K562 (cell line): ENCODE data around the gene PTPRT.

Experiments
- CTCF ChIP-seq, 3 experiments: IDR thresholded peaks in 2 of 3; conservative IDR thresholded peaks in 1 of 3; 2 replicates each; pipeline ENCODE4 v1.5.1; 2011 to 2012; ENCODE audit warnings: low read length in 3 of 3, mild to moderate bottlenecking in 3 of 3, control low read depth in 2 of 3, improper control_type of control experiment in 1 of 3, inconsistent platforms in 1 of 3, low read depth in 1 of 3, mixed read lengths in 1 of 3, moderate library complexity in 1 of 3; ENCODE audit not compliant: insufficient read depth in 2 of 3
- E2F6 ChIP-seq, 2 experiments: IDR thresholded peaks; 2 replicates each; pipeline ENCODE4 v1.6.1; 2011; ENCODE audit warnings: borderline replicate concordance in 1 of 2, control low read depth in 1 of 2, low read depth in 1 of 2, low read length in 1 of 2, mild to moderate bottlenecking in 1 of 2, mixed read lengths in 1 of 2, moderate library complexity in 1 of 2; ENCODE audit not compliant: insufficient read depth in 1 of 2, insufficient read length in 1 of 2, poor library complexity in 1 of 2, severe bottlenecking in 1 of 2; ENCODE audit errors: extremely low read depth in 1 of 2
- FOS ChIP-seq: IDR thresholded peaks from 3 replicates; pipeline ENCODE4 v1.6.1; 2011; ENCODE audit not compliant: insufficient read length; ENCODE audit errors: extremely low read depth
- FOXK1 ChIP-seq: sonication (generic); formaldehyde crosslinking; IDR thresholded peaks from 2 replicates; pipeline ENCODE4 v1.8.0; 2022; ENCODE audit warnings: missing genetic modification reagents, mild to moderate bottlenecking, borderline replicate concordance
- MEF2D ChIP-seq: conservative IDR thresholded peaks from 2 replicates; pipeline ENCODE4 v1.6.1; 2016; ENCODE audit warnings: low read depth, missing genetic modification characterization, missing compliant biosample characterization
- MEIS2 ChIP-seq: fragments of 450-650 bp; IDR thresholded peaks from 2 replicates; pipeline ENCODE4 v1.6.1; 2014; ENCODE audit warnings: mild to moderate bottlenecking; ENCODE audit not compliant: partially characterized antibody
- MLX ChIP-seq, 2 experiments: fragments of 450-650 bp in 1 of 2; sonication (generic) in 1 of 2; formaldehyde crosslinking; conservative IDR thresholded peaks; 2 replicates each; pipeline versions ENCODE4 v1.4.0 to v1.8.1; 2020 to 2022; ENCODE audit warnings: mild to moderate bottlenecking in 1 of 2, missing genetic modification reagents in 1 of 2
- RCOR1 ChIP-seq, 2 experiments: IDR thresholded peaks; 2 replicates each; pipeline ENCODE4 v1.6.1; 2012; ENCODE audit warnings: low read depth in 2 of 2, low read length in 2 of 2, borderline replicate concordance in 1 of 2, improper control_type of control experiment in 1 of 2
- SMARCC2 ChIP-seq: fragments of 450-650 bp; IDR thresholded peaks from 2 replicates; pipeline ENCODE4 v1.6.1; 2017; ENCODE audit warnings: antibody characterized with exemption, moderate library complexity, mild to moderate bottlenecking, low read depth
- SP1 ChIP-seq: sonication (generic); formaldehyde crosslinking; IDR thresholded peaks from 2 replicates; pipeline ENCODE4 v1.8.1; 2022; ENCODE audit warnings: mild to moderate bottlenecking, missing genetic modification reagents
- ZC3H8 ChIP-seq: fragments of 450-650 bp; IDR thresholded peaks from 2 replicates; pipeline ENCODE4 v1.6.1; 2017

GRCh38 chr20:42792052-42792451, 397.7 kb downstream of the PTPRT start:
- TF ChIP-seq FOXK1 (CRISPR knock-in tag): no peak
- no peak for TF ChIP-seq ZC3H8
- no peak for TF ChIP-seq CTCF (IDR thresholded peaks at IDR 0.05 in 2 of 3, conservative IDR thresholded peaks at IDR 0.05 in 1 of 3; ENCODE audit: insufficient read depth in 2 of 3, low read depth in 1 of 3, low read length in 3 of 3)
- no peak for TF ChIP-seq RCOR1 (IDR thresholded peaks at IDR 0.05; ENCODE audit: borderline replicate concordance in 1 of 2, low read depth in 2 of 2, low read length in 2 of 2)
- no peak for TF ChIP-seq SP1 (CRISPR knock-in tag)
- no peak for TF ChIP-seq E2F6 (IDR thresholded peaks at IDR 0.05; ENCODE audit: borderline replicate concordance in 1 of 2, extremely low read depth in 1 of 2, insufficient read depth in 1 of 2, insufficient read length in 1 of 2, low read depth in 1 of 2, low read length in 1 of 2, poor library complexity in 1 of 2, severe bottlenecking in 1 of 2)
- no peak for TF ChIP-seq MEF2D (tag)
- TF ChIP-seq MEIS2: no peak
- no peak for TF ChIP-seq MLX (CRISPR knock-in tag; conservative IDR thresholded peaks at IDR 0.05)
- no peak for TF ChIP-seq SMARCC2
- TF ChIP-seq FOS: no peak
